ENCODE measurements around the gene ATP10B. TPM values are rescaled to one million over a fixed set of nuclear protein-coding genes. Genes with fewer than 3 reads are reported as not detected.

Gene ATP10B
- total and polyA plus RNA-seq, 2 of the 13 experiments (the other 11 are each of a cell fraction or from before 2014, with no cell fraction given): not detected

- TF ChIP-seq, protein P1, sequence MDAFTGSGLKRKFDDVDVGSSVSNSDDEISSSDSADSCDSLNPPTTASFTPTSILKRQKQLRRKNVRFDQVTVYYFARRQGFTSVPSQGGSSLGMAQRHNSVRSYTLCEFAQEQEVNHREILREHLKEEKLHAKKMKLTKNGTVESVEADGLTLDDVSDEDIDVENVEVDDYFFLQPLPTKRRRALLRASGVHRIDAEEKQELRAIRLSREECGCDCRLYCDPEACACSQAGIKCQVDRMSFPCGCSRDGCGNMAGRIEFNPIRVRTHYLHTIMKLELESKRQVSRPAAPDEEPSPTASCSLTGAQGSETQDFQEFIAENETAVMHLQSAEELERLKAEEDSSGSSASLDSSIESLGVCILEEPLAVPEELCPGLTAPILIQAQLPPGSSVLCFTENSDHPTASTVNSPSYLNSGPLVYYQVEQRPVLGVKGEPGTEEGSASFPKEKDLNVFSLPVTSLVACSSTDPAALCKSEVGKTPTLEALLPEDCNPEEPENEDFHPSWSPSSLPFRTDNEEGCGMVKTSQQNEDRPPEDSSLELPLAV (CRISPR knock-in tag; conservative IDR thresholded peaks at IDR 0.05; ENCODE audit: low read depth): no peak
- no peak for TF ChIP-seq MATR3 (CRISPR knock-in tag; IDR thresholded peaks at IDR 0.05)
- no peak for TF ChIP-seq ETV6 (CRISPR knock-in tag; conservative IDR thresholded peaks at IDR 0.05)
- TF ChIP-seq ZBTB20 (CRISPR knock-in tag; IDR thresholded peaks at IDR 0.05; ENCODE audit: borderline replicate concordance, low read depth): no peak
- no peak for TF ChIP-seq CREBL2 (CRISPR knock-in tag; IDR thresholded peaks at IDR 0.05; ENCODE audit: borderline replicate concordance)
- TF ChIP-seq, protein P2, sequence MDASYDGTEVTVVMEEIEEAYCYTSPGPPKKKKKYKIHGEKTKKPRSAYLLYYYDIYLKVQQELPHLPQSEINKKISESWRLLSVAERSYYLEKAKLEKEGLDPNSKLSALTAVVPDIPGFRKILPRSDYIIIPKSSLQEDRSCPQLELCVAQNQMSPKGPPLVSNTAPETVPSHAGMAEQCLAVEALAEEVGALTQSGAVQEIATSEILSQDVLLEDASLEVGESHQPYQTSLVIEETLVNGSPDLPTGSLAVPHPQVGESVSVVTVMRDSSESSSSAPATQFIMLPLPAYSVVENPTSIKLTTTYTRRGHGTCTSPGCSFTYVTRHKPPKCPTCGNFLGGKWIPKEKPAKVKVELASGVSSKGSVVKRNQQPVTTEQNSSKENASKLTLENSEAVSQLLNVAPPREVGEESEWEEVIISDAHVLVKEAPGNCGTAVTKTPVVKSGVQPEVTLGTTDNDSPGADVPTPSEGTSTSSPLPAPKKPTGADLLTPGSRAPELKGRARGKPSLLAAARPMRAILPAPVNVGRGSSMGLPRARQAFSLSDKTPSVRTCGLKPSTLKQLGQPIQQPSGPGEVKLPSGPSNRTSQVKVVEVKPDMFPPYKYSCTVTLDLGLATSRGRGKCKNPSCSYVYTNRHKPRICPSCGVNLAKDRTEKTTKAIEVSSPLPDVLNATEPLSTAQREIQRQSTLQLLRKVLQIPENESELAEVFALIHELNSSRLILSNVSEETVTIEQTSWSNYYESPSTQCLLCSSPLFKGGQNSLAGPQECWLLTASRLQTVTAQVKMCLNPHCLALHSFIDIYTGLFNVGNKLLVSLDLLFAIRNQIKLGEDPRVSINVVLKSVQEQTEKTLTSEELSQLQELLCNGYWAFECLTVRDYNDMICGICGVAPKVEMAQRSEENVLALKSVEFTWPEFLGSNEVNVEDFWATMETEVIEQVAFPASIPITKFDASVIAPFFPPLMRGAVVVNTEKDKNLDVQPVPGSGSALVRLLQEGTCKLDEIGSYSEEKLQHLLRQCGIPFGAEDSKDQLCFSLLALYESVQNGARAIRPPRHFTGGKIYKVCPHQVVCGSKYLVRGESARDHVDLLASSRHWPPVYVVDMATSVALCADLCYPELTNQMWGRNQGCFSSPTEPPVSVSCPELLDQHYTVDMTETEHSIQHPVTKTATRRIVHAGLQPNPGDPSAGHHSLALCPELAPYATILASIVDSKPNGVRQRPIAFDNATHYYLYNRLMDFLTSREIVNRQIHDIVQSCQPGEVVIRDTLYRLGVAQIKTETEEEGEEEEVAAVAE (CRISPR knock-in tag; IDR thresholded peaks at IDR 0.05; ENCODE audit: borderline replicate concordance): no peak
- no peak for TF ChIP-seq ZFAT (CRISPR knock-in tag; conservative IDR thresholded peaks at IDR 0.05)
- TF ChIP-seq, protein P3, sequence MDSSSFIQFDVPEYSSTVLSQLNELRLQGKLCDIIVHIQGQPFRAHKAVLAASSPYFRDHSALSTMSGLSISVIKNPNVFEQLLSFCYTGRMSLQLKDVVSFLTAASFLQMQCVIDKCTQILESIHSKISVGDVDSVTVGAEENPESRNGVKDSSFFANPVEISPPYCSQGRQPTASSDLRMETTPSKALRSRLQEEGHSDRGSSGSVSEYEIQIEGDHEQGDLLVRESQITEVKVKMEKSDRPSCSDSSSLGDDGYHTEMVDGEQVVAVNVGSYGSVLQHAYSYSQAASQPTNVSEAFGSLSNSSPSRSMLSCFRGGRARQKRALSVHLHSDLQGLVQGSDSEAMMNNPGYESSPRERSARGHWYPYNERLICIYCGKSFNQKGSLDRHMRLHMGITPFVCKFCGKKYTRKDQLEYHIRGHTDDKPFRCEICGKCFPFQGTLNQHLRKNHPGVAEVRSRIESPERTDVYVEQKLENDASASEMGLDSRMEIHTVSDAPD (CRISPR knock-in tag; IDR thresholded peaks at IDR 0.05): no peak
Measured at GRCh38 chr5:160635663-160636062, 216.3 kb downstream of the ATP10B start (continued).
